Body of pancreas (tissue), 4 donors: ENCODE results near the gene SLC9A6. TPM values are rescaled to one million over a fixed set of nuclear protein-coding genes. Genes with fewer than 3 reads are reported as not detected.

ENCODE experiments used
- ATAC-seq: fragments of 150-250 bp; one replicate; pipeline ENCODE4 v1.9.1; 2016
- DNase-seq, 4 donors: peaks; one replicate each; pipeline ENCODE4 v3.0.0-alpha.2; 2019
- H3K27ac ChIP-seq, 4 donors: fragments of 200-600 bp; sonication (generic); 1 replicate in 3 of 4; 2 replicates in 1 of 4; pipeline versions ENCODE4 v1.5.1 to v1.6.1; 2016 to 2019; ENCODE audit warnings: mild to moderate bottlenecking in 1 of 4, mixed read lengths in 1 of 4, moderate library complexity in 1 of 4
- H3K27me3 ChIP-seq, 2 donors: fragments of 200-600 bp; sonication (generic); one replicate each; pipeline ENCODE4 v1.6.0; 2016; ENCODE audit warnings: mild to moderate bottlenecking in 1 of 2
- H3K36me3 ChIP-seq, 2 donors: fragments of 200-600 bp; sonication (generic); replicated peaks in 1 of 2; 2 replicates each; pipeline ENCODE4 v1.5.1; 2016; ENCODE audit warnings: low read depth in 2 of 2; ENCODE audit not compliant: insufficient read depth in 1 of 2
- H3K4me1 ChIP-seq: fragments of 200-600 bp; sonication (generic); one replicate; pipeline ENCODE4 v1.6.0; 2016
- H3K4me3 ChIP-seq, 2 donors: fragments of 200-600 bp; sonication (generic); 1 replicate in 1 of 2; 2 replicates in 1 of 2; pipeline ENCODE4 v1.5.1; 2016 to 2019
- H3K9me3 ChIP-seq, 3 donors: fragments of 200-600 bp; sonication (generic); 1 replicate in 2 of 3; 2 replicates in 1 of 3; pipeline ENCODE4 v1.5.1; 2016
- POLR2A ChIP-seq, 3 donors: fragments of 450-650 bp; IDR thresholded peaks; one replicate each; pipeline ENCODE4 v1.6.1; 2016; ENCODE audit warnings: antibody characterized with exemption in 3 of 3, mild to moderate bottlenecking in 2 of 3
- WGBS, 2 donors: methylation state at CpG; one replicate each; pipeline ENCODE4 v1.1.5; 2017; 5-methylcytosine and 5-hydroxymethylcytosine counted together
- intact Hi-C: fragments of 100-400 bp; cut with DNase I; formaldehyde crosslinking; loops from one replicate; pipeline ENCODE4 v1.15.1; 2023
- total RNA-seq, 2 donors: library from RNA; depleted of rRNA; stranded (reverse); fragments of >200 nt; gene quantifications; one replicate each; pipeline ENCODE4 v1.1.0, GENCODE V29; 2016
- TF ChIP-seq, protein P1 (sequence below), 7 experiments: fragments of 450-650 bp in 4 of 7; fragments of 200-600 bp in 3 of 7; sonication (generic) in 3 of 7; IDR thresholded peaks; one replicate each; pipeline ENCODE4 v1.5.1; 2016 to 2019; ENCODE audit warnings: antibody characterized with exemption in 7 of 7

Gene SLC9A6
- total RNA-seq, 2 donors from 2014 or later: 1.6 to 6.2 TPM

DNA sequence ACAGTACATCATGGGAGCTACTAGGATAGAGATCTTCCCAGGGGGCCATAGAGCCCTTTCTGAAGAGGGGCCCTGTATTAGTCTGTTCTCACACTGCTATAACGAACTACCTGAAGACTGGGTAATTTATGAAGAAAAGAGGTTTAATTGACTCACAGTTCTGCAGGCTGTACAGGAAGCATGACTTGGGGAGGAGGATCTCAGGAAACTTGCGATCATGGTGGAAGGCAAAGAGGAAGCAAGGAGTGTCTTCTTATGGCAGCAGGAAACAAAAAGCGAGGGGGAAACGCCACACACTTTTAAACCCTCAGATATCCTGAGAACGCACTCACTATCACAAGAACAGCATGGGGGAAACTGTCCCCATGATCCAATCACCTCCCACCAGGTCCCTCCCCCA lies 4.2 kb upstream of the SLC9A6 start:
- no peak for TF ChIP-seq POLR2A (IDR thresholded peaks at IDR 0.05)
- TF ChIP-seq, protein P1, sequence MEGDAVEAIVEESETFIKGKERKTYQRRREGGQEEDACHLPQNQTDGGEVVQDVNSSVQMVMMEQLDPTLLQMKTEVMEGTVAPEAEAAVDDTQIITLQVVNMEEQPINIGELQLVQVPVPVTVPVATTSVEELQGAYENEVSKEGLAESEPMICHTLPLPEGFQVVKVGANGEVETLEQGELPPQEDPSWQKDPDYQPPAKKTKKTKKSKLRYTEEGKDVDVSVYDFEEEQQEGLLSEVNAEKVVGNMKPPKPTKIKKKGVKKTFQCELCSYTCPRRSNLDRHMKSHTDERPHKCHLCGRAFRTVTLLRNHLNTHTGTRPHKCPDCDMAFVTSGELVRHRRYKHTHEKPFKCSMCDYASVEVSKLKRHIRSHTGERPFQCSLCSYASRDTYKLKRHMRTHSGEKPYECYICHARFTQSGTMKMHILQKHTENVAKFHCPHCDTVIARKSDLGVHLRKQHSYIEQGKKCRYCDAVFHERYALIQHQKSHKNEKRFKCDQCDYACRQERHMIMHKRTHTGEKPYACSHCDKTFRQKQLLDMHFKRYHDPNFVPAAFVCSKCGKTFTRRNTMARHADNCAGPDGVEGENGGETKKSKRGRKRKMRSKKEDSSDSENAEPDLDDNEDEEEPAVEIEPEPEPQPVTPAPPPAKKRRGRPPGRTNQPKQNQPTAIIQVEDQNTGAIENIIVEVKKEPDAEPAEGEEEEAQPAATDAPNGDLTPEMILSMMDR (IDR thresholded peaks at IDR 0.05): no peak
- H3K9me3 ChIP-seq: no peaks in the 10 kb centered on the region
- ATAC-seq (no peak), DNase-seq (no peak)
- WGBS, 2 donors: 68 to 75% methylated on average over 5 of the region's 5 CpGs
- peaks cover 7% of the 10 kb centered on the region for H3K4me1 ChIP-seq
- no peak overlapping the region for H3K4me3 ChIP-seq
- no peaks in the 10 kb centered on the region for H3K27me3 ChIP-seq
- intact Hi-C loops: no loop called here
- no peak overlapping the region for H3K27ac ChIP-seq
- no peaks in the 10 kb centered on the region for H3K36me3 ChIP-seq

DNA sequence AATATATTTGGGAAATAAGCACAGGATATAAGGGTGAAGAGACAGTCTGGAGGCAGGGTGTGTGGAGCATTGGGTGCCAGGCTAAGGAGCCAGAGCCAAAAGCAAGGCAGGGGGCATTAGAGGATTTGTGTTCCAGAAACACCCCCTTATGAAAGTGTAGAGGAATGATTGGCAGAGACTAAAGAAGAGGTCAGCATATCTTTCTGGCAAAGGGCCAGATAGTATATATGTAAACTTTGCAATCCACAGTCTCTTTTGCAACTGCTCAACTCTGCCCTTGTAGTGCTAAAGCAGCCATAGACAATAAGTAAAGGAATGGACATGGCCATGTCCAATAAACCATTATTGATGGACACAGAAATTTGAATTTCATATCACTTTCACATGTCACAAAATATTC lies 3.6 kb upstream of the SLC9A6 start:
- DNase-seq (no peak), ATAC-seq (no peak)
- Histone ChIP-seq H3K27ac (no peak overlapping the region), H3K27me3 (no peaks in the 10 kb centered on the region), H3K4me1 (peaks cover 7% of the 10 kb centered on the region), H3K4me3 (no peak overlapping the region), H3K9me3 (no peaks in the 10 kb centered on the region), H3K36me3 (no peaks in the 10 kb centered on the region)
- TF ChIP-seq, protein P1 (IDR thresholded peaks at IDR 0.05): no peak
- no peak for TF ChIP-seq POLR2A (IDR thresholded peaks at IDR 0.05)
- intact Hi-C loops: no loop called here

DNA sequence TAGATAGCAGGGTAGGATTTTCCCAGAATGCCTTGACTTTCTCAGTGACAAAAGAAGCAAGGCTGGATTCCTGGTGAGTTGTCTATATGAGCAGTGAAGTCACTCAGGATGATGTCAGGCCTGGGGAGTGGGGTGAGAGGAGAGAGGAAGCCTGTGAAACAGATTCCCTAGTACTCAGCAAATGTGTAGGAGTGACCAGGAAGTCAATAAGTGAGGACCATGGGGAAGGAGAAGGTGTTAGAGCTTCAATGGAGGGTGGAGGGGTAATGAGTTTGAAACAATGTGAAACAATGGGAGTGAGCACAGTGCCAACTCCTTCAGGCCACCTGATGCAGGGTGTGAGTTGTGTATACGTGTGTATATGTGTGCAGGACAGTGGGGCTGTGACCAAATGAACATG lies 2.4 kb upstream of the SLC9A6 start:
- Histone ChIP-seq H3K27ac (no peak overlapping the region), H3K9me3 (no peaks in the 10 kb centered on the region), H3K36me3 (no peaks in the 10 kb centered on the region), H3K27me3 (no peaks in the 10 kb centered on the region), H3K4me1 (peaks cover 7% of the 10 kb centered on the region), H3K4me3 (no peak overlapping the region)
- intact Hi-C loops: no loop called here
- 70% methylated on average over 1 of the region's 1 CpG; no CpG with 5 or more reads in 1 of the 2 donors for WGBS, 2 donors
- no peak for TF ChIP-seq POLR2A (IDR thresholded peaks at IDR 0.05)
- TF ChIP-seq, protein P1 (IDR thresholded peaks at IDR 0.05): no peak
- DNase-seq (no peak), ATAC-seq (no peak)

DNA sequence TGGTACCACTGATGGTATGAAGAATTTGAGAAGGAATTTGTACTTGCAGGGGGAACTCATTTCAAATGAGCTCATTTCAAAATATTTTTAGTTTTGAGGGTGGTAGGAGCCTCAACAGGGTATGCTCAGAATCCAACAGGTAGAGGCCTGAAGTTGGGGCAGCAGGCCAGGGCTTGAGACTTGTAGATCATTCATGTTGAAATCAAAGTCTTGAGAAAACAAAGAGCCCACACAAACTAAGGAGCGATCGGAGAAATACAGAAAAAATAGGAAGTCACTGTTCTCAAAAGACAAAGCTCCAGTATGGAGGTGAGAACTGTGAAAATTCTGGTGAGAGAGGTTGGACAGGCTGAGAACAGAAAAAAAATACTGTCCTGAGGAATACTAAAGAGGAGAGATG lies 979 bp upstream of the SLC9A6 start:
- TF ChIP-seq, protein P1 (IDR thresholded peaks at IDR 0.05): no peak
- TF ChIP-seq POLR2A (IDR thresholded peaks at IDR 0.05): no peak
- whole genome bisulfite sequencing, 2 donors: 15 to 21% methylated on average over 2 of the region's 2 CpGs
- peaks cover 7% of the 10 kb centered on the region for H3K4me1 ChIP-seq
- no peaks in the 10 kb centered on the region for H3K36me3 ChIP-seq
- no peak for ATAC-seq
- peak overlapping the region in 1 of 4 donors; percentile 74 for H3K27ac ChIP-seq
- no peaks in the 10 kb centered on the region for H3K9me3 ChIP-seq
- intact Hi-C loops: no loop called here
- no peaks in the 10 kb centered on the region for H3K27me3 ChIP-seq
- H3K4me3 ChIP-seq: no peak overlapping the region
- no peak for DNase-seq

DNA sequence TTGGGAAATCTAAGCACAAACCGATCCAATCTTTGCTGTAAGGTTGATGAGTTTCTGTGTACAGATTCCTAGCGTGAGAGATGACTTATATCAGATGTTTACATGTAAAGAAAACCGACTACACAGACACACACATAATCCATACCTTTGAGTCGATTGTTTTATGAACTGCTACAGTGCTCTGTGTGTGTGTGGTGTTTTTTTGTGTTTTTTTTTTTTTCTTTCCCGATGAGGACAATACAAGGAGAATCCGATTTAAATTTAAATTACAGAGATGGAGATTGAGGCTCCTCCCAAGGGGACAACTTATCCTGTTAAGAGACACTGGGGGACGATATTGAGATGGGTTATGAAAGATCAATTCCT lies 461 bp upstream of the SLC9A6 start:
- DNase-seq (no peak), ATAC-seq (no peak)
- peak overlapping the region; percentile 41 to 48 for H3K4me3 ChIP-seq
- peak overlapping the region in 3 of 4 donors; percentile 61 to 74 (median 70) for H3K27ac ChIP-seq
- no peak for TF ChIP-seq POLR2A (IDR thresholded peaks at IDR 0.05)
- TF ChIP-seq, protein P1 (IDR thresholded peaks at IDR 0.05): no peak
- peaks cover 7% of the 10 kb centered on the region for H3K4me1 ChIP-seq
- intact Hi-C loops: no loop called here
- H3K9me3 ChIP-seq: no peaks in the 10 kb centered on the region
- WGBS, 2 donors: 1 to 3% methylated on average over 7 of the region's 7 CpGs
- no peaks in the 10 kb centered on the region for H3K27me3 ChIP-seq
- no peaks in the 10 kb centered on the region for H3K36me3 ChIP-seq
